ENCODE data around the gene ATP8A1. TPM values are rescaled to one million over a fixed set of nuclear protein-coding genes. Genes with fewer than 3 reads are reported as not detected.

ATP8A1 gene
- total and polyA plus RNA-seq, 4 donors = 0.65 to 15.9 (median 5.9) TPM

- Histone ChIP-seq H3K27ac (ENCODE audit: low read depth in 1 of 2, low read length in 2 of 2) (no peak overlapping the region), H3K27me3 (ENCODE audit: control insufficient read depth in 4 of 4, insufficient read depth in 4 of 4, low read length in 3 of 4) (no peaks in the 10 kb centered on the region), H3K9me3 (ENCODE audit: control insufficient read depth in 4 of 4, low read length in 3 of 4) (no peaks in the 10 kb centered on the region), H3K4me1 (ENCODE audit: control insufficient read depth in 4 of 4, insufficient read depth in 4 of 4, low read length in 3 of 4) (no peaks in the 10 kb centered on the region), H3K9ac (ENCODE audit: low read depth in 1 of 2, low read length in 2 of 2) (no peak overlapping the region), H3K36me3 (ENCODE audit: control insufficient read depth in 4 of 4, insufficient read depth in 3 of 4, low read depth in 1 of 4, low read length in 3 of 4) (no peaks in the 10 kb centered on the region), H3K4me3 (ENCODE audit: low read depth in 1 of 3, low read length in 3 of 3) (no peak overlapping the region)
- DNase-seq (ENCODE audit: low spot score) = no peak
- 89% methylated on average over 5 of the region's 5 CpGs for WGBS
- TF ChIP-seq CTCF (IDR thresholded peaks at IDR 0.05; ENCODE audit: low read depth, low read length, missing input control) (no peak), TAF1 (conservative IDR thresholded peaks at IDR 0.05) (no peak), EGR1 (IDR thresholded peaks at IDR 0.05; ENCODE audit: low read depth in 2 of 2) (no peak), HNF4A (conservative IDR thresholded peaks at IDR 0.05) (no peak), GABPA (IDR thresholded peaks at IDR 0.05 in 1 of 2, conservative IDR thresholded peaks at IDR 0.05 in 1 of 2) (no peak), NR2F2 (IDR thresholded peaks at IDR 0.05) (no peak), SP1 (IDR thresholded peaks at IDR 0.05) (no peak), YY1 (IDR thresholded peaks at IDR 0.05) (no peak), ZBTB33 (IDR thresholded peaks at IDR 0.05) (no peak), FOXA2 (IDR thresholded peaks at IDR 0.05) (no peak), RAD21 (IDR thresholded peaks at IDR 0.05) (no peak), FOXA1 (IDR thresholded peaks at IDR 0.05) (no peak), JUND (IDR thresholded peaks at IDR 0.05) (no peak), ATF3 (IDR thresholded peaks at IDR 0.05) (no peak), HNF4G (IDR thresholded peaks at IDR 0.05) (no peak), RXRA (IDR thresholded peaks at IDR 0.05) (no peak)
- TF ChIP-seq, protein P1, sequence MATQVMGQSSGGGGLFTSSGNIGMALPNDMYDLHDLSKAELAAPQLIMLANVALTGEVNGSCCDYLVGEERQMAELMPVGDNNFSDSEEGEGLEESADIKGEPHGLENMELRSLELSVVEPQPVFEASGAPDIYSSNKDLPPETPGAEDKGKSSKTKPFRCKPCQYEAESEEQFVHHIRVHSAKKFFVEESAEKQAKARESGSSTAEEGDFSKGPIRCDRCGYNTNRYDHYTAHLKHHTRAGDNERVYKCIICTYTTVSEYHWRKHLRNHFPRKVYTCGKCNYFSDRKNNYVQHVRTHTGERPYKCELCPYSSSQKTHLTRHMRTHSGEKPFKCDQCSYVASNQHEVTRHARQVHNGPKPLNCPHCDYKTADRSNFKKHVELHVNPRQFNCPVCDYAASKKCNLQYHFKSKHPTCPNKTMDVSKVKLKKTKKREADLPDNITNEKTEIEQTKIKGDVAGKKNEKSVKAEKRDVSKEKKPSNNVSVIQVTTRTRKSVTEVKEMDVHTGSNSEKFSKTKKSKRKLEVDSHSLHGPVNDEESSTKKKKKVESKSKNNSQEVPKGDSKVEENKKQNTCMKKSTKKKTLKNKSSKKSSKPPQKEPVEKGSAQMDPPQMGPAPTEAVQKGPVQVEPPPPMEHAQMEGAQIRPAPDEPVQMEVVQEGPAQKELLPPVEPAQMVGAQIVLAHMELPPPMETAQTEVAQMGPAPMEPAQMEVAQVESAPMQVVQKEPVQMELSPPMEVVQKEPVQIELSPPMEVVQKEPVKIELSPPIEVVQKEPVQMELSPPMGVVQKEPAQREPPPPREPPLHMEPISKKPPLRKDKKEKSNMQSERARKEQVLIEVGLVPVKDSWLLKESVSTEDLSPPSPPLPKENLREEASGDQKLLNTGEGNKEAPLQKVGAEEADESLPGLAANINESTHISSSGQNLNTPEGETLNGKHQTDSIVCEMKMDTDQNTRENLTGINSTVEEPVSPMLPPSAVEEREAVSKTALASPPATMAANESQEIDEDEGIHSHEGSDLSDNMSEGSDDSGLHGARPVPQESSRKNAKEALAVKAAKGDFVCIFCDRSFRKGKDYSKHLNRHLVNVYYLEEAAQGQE (IDR thresholded peaks at IDR 0.05) = no peak
- TF ChIP-seq, protein P2, sequence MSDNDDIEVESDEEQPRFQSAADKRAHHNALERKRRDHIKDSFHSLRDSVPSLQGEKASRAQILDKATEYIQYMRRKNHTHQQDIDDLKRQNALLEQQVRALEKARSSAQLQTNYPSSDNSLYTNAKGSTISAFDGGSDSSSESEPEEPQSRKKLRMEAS (IDR thresholded peaks at IDR 0.05) = no peak
These were observed 174.2 kb downstream of the ATP8A1 start for GRCh38 chr4:42482516-42483327.
